Mesendoderm (in vitro differentiated cells): ENCODE results near the gene LRGUK.
A peak's percentile ranks its signal among the peaks of the same experiment; 100 is the strongest.

Experiments
- DNase-seq: peaks from one replicate; pipeline ENCODE4 v3.0.0; 2013
- H2AK5ac ChIP-seq: 2 replicates; pipeline ENCODE4 v1.6.1; 2013; ENCODE audit warnings: low read length, inconsistent platforms
- H2BK120ac ChIP-seq: 2 replicates; pipeline ENCODE4 v1.6.1; 2013; ENCODE audit warnings: low read depth, mild to moderate bottlenecking, low read length, moderate library complexity, mixed read lengths
- H2BK15ac ChIP-seq: replicated peaks from 2 replicates; pipeline ENCODE4 v1.6.1; 2013; ENCODE audit warnings: low read depth, mild to moderate bottlenecking, moderate library complexity
- H2BK5ac ChIP-seq: 2 replicates; pipeline ENCODE4 v1.6.1; 2013; ENCODE audit warnings: low read length, inconsistent platforms
- H3K18ac ChIP-seq: 2 replicates; pipeline ENCODE4 v1.6.1; 2013; ENCODE audit warnings: mild to moderate bottlenecking, low read length, mixed read lengths
- H3K23ac ChIP-seq: one replicate; pipeline ENCODE4 v1.6.1; 2013; ENCODE audit warnings: low read length
- H3K27ac ChIP-seq: 2 replicates; pipeline ENCODE4 v1.5.1; 2013; ENCODE audit warnings: low read depth, mild to moderate bottlenecking, inconsistent platforms, low read length, moderate library complexity
- H3K27me3 ChIP-seq: 2 replicates; pipeline ENCODE4 v1.6.1; 2013; ENCODE audit warnings: low read length, control low read depth, mild to moderate bottlenecking, inconsistent platforms; ENCODE audit not compliant: insufficient read depth, poor library complexity
- H3K36me3 ChIP-seq: 2 replicates; pipeline ENCODE4 v1.6.1; 2013; ENCODE audit warnings: low read length, inconsistent platforms; ENCODE audit not compliant: control insufficient read depth, insufficient read depth
- H3K4ac ChIP-seq: one replicate; pipeline ENCODE4 v1.6.1; 2013; ENCODE audit warnings: low read depth, mild to moderate bottlenecking, low read length, moderate library complexity
- H3K4me1 ChIP-seq: 2 replicates; pipeline ENCODE4 v1.6.1; 2013; ENCODE audit warnings: low read depth, low read length, inconsistent platforms; ENCODE audit not compliant: control insufficient read depth
- H3K4me2 ChIP-seq: 2 replicates; pipeline ENCODE4 v1.6.1; 2013; ENCODE audit warnings: low read length
- H3K4me3 ChIP-seq: 2 replicates; pipeline ENCODE4 v1.5.1; 2013; ENCODE audit warnings: mild to moderate bottlenecking, low read length
- H3K56ac ChIP-seq: one replicate; pipeline ENCODE4 v1.6.1; 2013; ENCODE audit warnings: low read length
- H3K79me1 ChIP-seq: 2 replicates; pipeline ENCODE4 v1.6.1; 2013; ENCODE audit warnings: low read length, inconsistent platforms
- H3K79me2 ChIP-seq: 2 replicates; pipeline ENCODE4 v1.6.1; 2013; ENCODE audit warnings: mild to moderate bottlenecking, low read length; ENCODE audit not compliant: control insufficient read depth, insufficient read depth
- H3K9ac ChIP-seq: 2 replicates; pipeline ENCODE4 v1.6.1; 2013; ENCODE audit warnings: low read length, inconsistent platforms
- H4K5ac ChIP-seq: one replicate; pipeline ENCODE4 v1.6.1; 2013; ENCODE audit warnings: low read length
- H4K8ac ChIP-seq: one replicate; pipeline ENCODE4 v1.6.1; 2013; ENCODE audit warnings: low read depth, mild to moderate bottlenecking, control low read depth, low read length, moderate library complexity
- WGBS: extraction: QIAGEN DNeasy Blood & Tissue Kit; methylation state at CpG from one replicate; pipeline ENCODE4 v1.1.7; 2013; ENCODE audit warnings: low lambda C conversion rate, missing lambda C conversion rate; ENCODE audit not compliant: insufficient coverage; ENCODE audit errors: extremely low coverage; 5-methylcytosine and 5-hydroxymethylcytosine counted together

LRGUK gene

DNA sequence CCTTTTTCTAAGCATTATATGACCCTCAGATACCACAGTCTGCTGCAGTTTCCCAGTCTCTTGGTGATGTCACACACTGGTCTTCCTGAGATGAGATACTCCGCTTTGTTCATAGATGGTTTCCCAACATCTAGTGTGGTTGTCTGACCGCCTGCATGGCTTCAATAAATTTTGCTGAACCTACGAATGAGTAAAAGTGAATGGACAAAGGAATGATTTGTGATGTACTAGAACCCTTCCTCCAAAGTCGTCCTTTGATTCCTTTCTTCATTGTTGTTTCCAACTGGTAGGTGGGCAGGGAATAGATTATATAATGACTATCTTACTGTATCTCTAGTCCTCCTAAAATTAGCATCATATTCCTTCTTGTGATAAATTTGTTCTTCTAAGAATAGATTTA, 107.1 kb downstream of the LRGUK start:
- H2BK120ac ChIP-seq: no peak overlapping the region
- no peaks in the 10 kb centered on the region for H3K79me1 ChIP-seq
- H2AK5ac ChIP-seq: no peak overlapping the region
- H3K4me2 ChIP-seq: no peak overlapping the region
- H3K4me3 ChIP-seq: no peak overlapping the region
- H3K36me3 ChIP-seq: no peaks in the 10 kb centered on the region
- H2BK5ac ChIP-seq: no peak overlapping the region
- no peak overlapping the region for H3K23ac ChIP-seq
- no peak overlapping the region for H3K9ac ChIP-seq
- no peak overlapping the region for H3K56ac ChIP-seq
- no peak overlapping the region for H4K5ac ChIP-seq
- no CpG with 5 or more reads among the region's 4 CpGs for WGBS
- no peak overlapping the region for H3K27ac ChIP-seq
- no peak for DNase-seq
- no peak overlapping the region for H4K8ac ChIP-seq
- H3K18ac ChIP-seq: no peak overlapping the region
- no peak overlapping the region for H3K4ac ChIP-seq
- H3K4me1 ChIP-seq: no peaks in the 10 kb centered on the region
- no peak overlapping the region for H2BK15ac ChIP-seq
- H3K27me3 ChIP-seq: no peaks in the 10 kb centered on the region
- H3K79me2 ChIP-seq: no peaks in the 10 kb centered on the region

DNA sequence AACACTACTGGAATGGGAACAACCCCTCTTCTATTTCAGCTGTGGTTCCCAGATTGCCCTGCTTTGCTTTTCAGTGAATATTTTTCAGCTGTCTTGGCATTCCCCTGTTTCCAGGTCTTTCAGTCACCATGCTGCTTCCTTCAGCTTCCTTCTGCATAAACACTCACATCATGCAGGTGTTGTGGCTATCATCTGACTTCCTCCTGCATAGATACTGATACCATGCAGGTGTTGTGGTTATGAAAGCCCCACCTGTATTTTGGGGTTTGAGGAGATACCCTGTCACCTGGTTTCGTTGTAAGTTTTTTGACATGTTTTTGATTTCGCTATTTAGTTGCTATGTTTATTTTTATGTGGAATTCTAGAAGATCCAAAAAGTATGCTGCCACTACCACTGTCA, 118.1 kb downstream of the LRGUK start:
- H4K5ac ChIP-seq: no peak overlapping the region

DNA sequence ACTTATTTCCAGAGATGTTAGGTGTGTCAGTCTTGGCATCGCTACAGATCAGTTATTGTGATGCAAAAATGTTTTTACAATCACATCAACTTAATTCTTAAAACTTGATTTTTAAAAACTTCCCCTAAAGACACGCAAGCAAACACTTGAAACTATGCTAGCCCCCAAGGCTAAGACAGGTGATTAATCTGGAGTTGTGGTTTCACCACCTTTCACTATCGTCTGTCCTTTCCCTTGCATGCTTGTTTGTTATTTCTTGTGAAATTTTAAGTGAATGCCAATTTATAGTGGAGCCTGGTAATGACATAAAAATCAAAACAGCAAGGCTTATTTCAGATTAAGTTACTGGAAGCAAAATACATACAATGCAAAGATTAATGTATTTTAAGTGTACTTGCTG, 119.2 kb downstream of the LRGUK start:
- H3K4me3 ChIP-seq: no peak overlapping the region
- H2BK15ac ChIP-seq: no peak overlapping the region
- no CpG with 5 or more reads among the region's 3 CpGs for WGBS
- H3K9ac ChIP-seq: no peak overlapping the region
- H3K27me3 ChIP-seq: no peaks in the 10 kb centered on the region
- no peak overlapping the region for H3K27ac ChIP-seq
- no peaks in the 10 kb centered on the region for H3K79me2 ChIP-seq
- no peak overlapping the region for H4K8ac ChIP-seq
- no peak overlapping the region for H3K23ac ChIP-seq
- no peak overlapping the region for H2AK5ac ChIP-seq
- DNase-seq: no peak
- no peak overlapping the region for H3K4ac ChIP-seq
- H2BK120ac ChIP-seq: no peak overlapping the region
- H3K18ac ChIP-seq: no peak overlapping the region
- no peak overlapping the region for H3K56ac ChIP-seq
- H3K36me3 ChIP-seq: no peaks in the 10 kb centered on the region
- H2BK5ac ChIP-seq: no peak overlapping the region
- no peak overlapping the region for H4K5ac ChIP-seq
- no peak overlapping the region for H3K4me2 ChIP-seq
- no peaks in the 10 kb centered on the region for H3K4me1 ChIP-seq
- H3K79me1 ChIP-seq: no peaks in the 10 kb centered on the region

More for the DNA sequence above, 118.1 kb downstream of the LRGUK start:
- Histone ChIP-seq H3K79me2 (no peaks in the 10 kb centered on the region), H3K4me2 (no peak overlapping the region), H2BK15ac (no peak overlapping the region), H3K36me3 (no peaks in the 10 kb centered on the region), H3K4ac (no peak overlapping the region), H3K18ac (no peak overlapping the region), H3K9ac (no peak overlapping the region), H3K27me3 (no peaks in the 10 kb centered on the region), H3K27ac (no peak overlapping the region), H3K23ac (no peak overlapping the region), H2BK120ac (no peak overlapping the region), H3K79me1 (no peaks in the 10 kb centered on the region), H2BK5ac (no peak overlapping the region), H3K4me3 (no peak overlapping the region), H3K4me1 (no peaks in the 10 kb centered on the region), H3K56ac (no peak overlapping the region), H4K8ac (no peak overlapping the region), H2AK5ac (no peak overlapping the region)
- WGBS: no CpG with 5 or more reads among the region's 2 CpGs
- no peak for DNase-seq

DNA sequence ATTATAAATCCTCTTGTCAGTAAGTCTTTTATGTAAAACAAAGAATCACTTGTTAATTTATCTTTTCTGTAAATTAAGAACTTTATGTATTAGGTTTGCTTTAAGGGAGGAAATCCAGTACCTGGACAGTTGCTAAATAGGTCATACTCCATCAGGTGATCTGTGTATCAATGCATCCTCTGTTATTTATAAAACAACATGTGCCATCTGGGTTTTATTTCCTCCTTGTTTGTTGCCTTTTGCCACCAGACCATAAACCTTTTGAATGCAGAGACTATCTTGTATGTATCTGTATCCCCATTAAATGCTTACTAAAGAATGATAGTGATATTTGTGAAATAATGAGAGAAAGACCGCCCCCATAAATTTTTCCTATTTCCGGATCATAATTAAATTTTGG, 119.6 kb downstream of the LRGUK start:
- no peak overlapping the region for H3K27ac ChIP-seq
- H3K79me1 ChIP-seq: no peaks in the 10 kb centered on the region
- no peak overlapping the region for H4K8ac ChIP-seq
- H3K4me1 ChIP-seq: no peaks in the 10 kb centered on the region
- H3K9ac ChIP-seq: no peak overlapping the region
- no peaks in the 10 kb centered on the region for H3K36me3 ChIP-seq
- H3K4ac ChIP-seq: no peak overlapping the region
- H3K4me3 ChIP-seq: no peak overlapping the region
- H3K18ac ChIP-seq: no peak overlapping the region
- no peak overlapping the region for H2BK15ac ChIP-seq
- H2BK120ac ChIP-seq: no peak overlapping the region
- no peak overlapping the region for H3K23ac ChIP-seq
- no peak for DNase-seq
- no peak overlapping the region for H3K4me2 ChIP-seq
- H3K56ac ChIP-seq: no peak overlapping the region
- H4K5ac ChIP-seq: no peak overlapping the region
- H2BK5ac ChIP-seq: no peak overlapping the region
- no peaks in the 10 kb centered on the region for H3K27me3 ChIP-seq
- no peaks in the 10 kb centered on the region for H3K79me2 ChIP-seq
- H2AK5ac ChIP-seq: no peak overlapping the region
- WGBS: no CpG with 5 or more reads among the region's 2 CpGs

DNA sequence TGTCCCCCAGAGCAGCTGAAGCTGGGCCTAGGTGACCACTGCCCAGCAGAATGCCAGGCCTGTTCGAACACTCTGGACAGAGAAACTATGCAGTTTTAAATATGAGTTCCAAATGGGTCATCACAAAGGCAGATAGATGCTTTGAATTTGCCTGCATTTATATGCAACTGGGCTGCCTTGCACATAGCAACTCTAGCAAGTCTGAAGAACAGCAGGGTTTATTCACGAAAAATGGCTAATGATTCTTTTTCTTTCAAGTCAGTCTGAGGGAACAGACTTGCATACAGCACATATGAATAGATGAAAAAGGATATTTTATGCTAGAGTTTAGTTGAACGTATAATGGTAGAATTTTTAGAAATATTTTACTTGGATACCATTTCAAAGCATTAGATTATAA, 121.1 kb downstream of the LRGUK start:
- H2BK5ac ChIP-seq: no peak overlapping the region
- H3K4me2 ChIP-seq: no peak overlapping the region
- no peak overlapping the region for H2BK120ac ChIP-seq
- H2AK5ac ChIP-seq: no peak overlapping the region
- no peak overlapping the region for H3K18ac ChIP-seq
- H3K4me3 ChIP-seq: no peak overlapping the region
- no peak overlapping the region for H3K27ac ChIP-seq
- H4K8ac ChIP-seq: no peak overlapping the region
- H3K9ac ChIP-seq: no peak overlapping the region
- H3K36me3 ChIP-seq: no peaks in the 10 kb centered on the region
- 100% methylated on average over 1 of the region's 3 CpGs for WGBS
- H3K79me1 ChIP-seq: no peaks in the 10 kb centered on the region
- no peaks in the 10 kb centered on the region for H3K4me1 ChIP-seq
- no peak for DNase-seq
- no peak overlapping the region for H3K4ac ChIP-seq
- H4K5ac ChIP-seq: no peak overlapping the region
- no peaks in the 10 kb centered on the region for H3K79me2 ChIP-seq
- no peaks in the 10 kb centered on the region for H3K27me3 ChIP-seq
- no peak overlapping the region for H3K23ac ChIP-seq
- no peak overlapping the region for H3K56ac ChIP-seq
- no peak overlapping the region for H2BK15ac ChIP-seq

DNA sequence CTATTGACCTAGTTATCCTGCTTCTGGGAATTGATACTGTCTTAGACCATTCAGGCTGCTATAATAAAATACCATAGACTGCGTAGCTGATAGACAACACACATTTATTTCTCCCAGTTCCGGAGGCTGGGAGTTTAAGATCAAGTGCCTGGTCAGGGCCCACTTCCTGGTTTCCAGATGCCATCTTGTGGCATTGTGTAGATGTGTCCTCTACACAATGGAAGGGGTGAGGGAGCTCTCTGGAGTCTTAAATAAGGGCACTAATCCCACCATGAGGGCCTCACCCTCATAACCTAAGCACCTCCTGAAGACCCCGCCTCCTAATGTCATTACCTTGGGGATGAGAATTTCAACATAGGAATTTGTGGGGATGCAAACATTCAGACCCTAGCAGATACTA, 127.2 kb downstream of the LRGUK start:
- Histone ChIP-seq H3K56ac (no peak overlapping the region), H3K4ac (no peak overlapping the region), H2AK5ac (no peak overlapping the region), H3K23ac (no peak overlapping the region), H2BK120ac (no peak overlapping the region), H3K36me3 (no peaks in the 10 kb centered on the region), H3K79me2 (no peaks in the 10 kb centered on the region), H3K4me3 (no peak overlapping the region), H4K8ac (no peak overlapping the region), H3K27ac (no peak overlapping the region), H2BK5ac (no peak overlapping the region), H3K27me3 (no peaks in the 10 kb centered on the region), H4K5ac (no peak overlapping the region), H3K18ac (no peak overlapping the region), H3K4me1 (no peaks in the 10 kb centered on the region), H3K9ac (no peak overlapping the region), H3K79me1 (no peaks in the 10 kb centered on the region), H2BK15ac (no peak overlapping the region), H3K4me2 (no peak overlapping the region)
- no CpG with 5 or more reads among the region's 3 CpGs for WGBS
- DNase-seq: peak; percentile 27
